GM20431 (cell line): ENCODE data around the gene VEGFA.
"Not testable (repeated sequence)": the region's sequence is repeated elsewhere in the genome, so short reads cannot be mapped to it uniquely, and the experiment has no call there.

Source experiments
- in situ Hi-C: fragments of 300-500 bp; cut with MseI, MboI; formaldehyde crosslinking; loops from one replicate; pipeline ENCODE4 v1.15.0; 2020; ENCODE audit warnings: low sequenced_read_pairs; ENCODE audit not compliant: unreplicated experiment

Gene VEGFA

DNA sequence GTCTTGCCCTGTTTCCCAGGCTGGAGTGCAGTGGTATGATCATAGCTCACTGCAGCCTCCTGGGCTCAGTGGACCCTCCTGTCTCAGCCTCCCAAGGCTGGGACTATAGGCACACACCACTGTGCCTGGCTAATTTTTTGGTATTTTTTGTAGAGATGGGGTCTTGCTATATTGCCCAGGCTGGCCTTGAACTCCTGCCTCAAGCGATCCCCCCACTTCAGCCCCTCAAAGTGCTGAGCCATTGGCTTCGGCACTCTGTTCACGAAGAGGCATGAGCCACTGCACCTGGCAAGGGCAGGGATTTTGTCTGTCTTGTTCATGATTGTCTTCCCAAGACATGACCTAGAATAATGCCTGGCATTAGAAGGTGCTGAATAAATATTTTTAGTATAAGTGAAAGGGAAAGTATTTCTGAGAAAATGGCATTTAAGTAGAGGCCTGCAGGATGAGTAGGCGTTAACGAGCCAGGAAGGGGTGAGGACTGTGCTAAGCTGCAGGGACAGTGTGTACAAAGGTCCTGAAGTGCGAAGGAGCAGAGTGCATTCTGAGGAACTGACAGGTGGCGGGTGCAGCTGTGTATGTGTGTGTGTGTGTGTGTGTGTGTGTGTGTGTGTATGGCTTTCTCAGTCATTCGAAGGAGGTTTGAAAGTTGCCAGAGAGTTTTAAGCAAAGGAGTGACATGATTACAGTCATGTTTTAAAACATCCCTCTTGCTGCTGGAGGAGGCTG is 43.0 kb downstream of the VEGFA start:
- in situ Hi-C loops, result no loop called here

DNA sequence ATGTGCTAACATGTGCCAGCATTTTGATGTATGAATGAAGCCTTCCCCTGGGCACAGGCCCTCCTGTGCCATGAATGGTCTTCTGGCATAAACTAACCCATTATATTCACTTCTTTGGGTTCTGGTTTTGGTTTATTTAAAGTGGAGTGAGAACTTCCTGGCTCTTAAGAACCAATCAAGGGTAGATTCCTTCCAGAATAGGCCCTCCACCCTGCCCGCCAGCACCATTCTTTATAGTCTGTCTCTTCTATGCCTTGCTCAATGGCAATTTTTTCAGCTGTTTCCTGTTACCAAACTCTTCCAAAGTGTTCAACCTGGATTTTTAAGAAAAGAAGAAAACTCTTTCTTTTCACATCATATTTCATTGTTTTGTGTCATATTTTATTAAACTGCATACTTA is 44.1 kb downstream of the VEGFA start:
- in situ Hi-C loops, result no loop called here

DNA sequence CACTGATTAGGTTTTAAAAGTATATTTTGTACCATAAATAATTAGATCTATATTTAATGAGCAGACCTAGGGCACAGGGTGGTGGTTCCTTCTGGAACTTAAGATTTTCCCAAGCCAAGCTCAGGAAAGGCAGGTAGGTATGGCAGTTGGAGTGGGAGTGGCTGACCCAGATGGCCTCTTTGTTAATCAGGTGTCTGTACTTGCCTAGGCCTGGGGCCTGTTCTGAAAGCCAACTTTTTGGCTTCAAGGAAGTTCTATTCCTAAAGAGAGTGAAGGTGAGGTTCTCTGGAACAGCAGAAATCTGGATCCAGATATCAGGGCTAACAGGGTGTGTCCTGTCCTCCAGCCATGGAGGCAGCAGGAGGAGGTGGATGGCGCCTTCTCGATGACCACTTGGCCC is 44.9 kb downstream of the VEGFA start:
- in situ Hi-C loops, result no loop called here

DNA sequence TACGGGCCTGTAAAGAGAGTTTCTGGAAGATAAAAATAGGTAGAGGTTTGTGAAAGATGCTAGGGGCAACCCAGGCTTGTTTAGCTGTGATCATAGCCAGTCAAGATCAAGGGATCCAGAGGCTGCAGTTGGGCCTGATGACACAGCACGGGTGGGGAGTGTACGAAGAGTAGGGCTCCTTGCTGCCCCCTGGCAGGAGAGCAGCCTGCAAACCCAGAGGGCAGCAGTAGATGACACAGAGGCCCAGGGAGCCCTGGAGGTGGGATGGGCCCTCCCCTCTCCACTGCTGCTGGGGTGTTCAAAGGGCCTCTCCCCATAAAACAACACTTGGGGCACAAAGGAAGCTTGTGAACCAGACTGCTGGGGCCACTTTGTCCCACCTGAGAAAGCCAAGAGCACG is 47.2 kb downstream of the VEGFA start:
- in situ Hi-C loops, result no loop called here

DNA sequence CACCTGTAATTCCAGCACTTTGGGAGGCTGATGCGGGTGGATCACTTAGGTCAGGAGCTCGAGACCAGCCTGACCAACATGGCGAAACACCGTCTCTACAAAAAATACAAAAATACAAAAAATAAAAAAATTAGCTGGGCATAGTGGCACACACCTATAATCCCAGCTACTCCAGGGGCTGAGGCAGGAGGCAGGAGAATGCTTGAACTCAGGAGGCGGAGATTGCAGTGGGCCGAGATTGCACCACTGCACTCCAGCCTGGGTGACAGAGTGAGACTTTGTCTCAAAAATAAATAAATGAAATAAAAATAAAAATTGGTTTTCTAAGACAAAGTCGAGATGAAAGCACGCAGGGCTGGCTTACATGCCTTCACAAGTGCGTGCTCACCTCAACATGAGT is 49.0 kb downstream of the VEGFA start:
- in situ Hi-C loops, result not testable (repeated sequence)

DNA sequence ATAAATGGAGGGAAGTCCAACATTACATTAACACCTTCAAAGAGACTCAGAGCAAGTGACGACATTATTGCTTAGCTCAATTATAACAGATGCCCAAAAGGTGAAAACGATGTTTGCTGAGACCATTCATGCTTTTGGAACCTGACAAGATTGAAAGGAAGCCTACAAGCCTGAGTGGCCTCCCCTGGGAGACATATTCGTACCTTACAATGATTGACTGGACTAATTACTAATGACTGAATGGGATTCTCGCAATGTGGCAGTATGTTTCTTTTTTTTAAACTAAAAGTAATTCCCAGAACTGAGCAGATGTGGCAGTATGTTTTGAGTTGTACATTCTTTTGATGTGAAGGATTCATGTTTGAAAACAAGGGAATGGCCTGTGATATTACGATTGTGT is 49.9 kb downstream of the VEGFA start:
- in situ Hi-C loops, result no loop called here

DNA sequence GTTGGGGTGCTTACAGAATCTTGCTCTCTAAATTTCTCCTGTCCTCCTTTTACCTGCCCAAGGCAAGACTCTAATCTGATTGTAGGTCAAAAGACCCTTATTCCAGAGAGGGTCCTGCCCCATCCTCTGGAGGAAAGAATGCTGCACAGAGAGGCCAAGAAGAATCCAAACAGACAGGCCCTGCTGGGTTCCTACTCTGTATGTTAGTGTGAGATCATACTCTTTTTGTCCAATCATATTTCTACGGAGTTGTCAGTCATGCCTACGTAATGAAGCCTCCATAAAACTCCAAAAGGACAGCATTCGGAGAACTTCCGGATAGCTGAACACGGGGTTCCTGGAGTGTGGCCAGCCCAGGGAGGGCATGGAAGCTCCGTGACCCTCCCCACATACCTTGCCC is 50.5 kb downstream of the VEGFA start:
- in situ Hi-C loops, result no loop called here

DNA sequence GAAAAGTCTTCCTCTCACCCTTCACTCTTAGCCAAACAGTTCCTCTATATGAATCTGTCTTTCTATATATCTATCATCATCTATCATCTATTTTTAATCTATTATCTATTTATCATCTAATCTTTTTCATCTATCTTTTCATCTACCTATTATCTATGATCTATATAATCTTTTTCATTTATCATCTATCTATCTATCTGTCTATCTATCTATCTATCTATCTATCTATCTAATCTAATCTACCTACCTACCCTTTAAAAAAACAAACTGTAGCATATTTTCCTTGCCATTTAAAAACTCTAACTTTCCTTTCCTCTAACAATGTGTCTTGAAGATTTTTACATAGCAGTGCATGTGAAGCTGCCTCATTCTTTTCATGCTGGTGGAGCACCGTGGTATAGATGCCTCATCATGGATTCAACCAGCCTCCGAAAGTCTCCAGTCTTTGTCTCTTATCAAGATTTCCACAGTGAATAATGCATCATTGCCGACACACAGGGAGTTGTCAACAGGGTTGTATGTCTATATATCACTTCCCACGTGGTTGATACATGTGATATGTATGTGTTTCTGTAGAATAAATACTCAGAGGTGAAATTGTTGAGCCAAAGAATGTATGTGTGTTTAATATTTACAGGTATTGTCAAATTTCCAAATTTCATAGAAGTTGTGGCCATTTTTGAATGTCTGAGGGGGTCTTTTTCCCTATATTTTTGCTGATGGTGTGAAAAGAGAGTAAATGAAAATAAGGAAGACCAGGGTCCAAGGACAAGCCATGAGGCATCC is 51.3 kb downstream of the VEGFA start:
- in situ Hi-C loops, result no loop called here

DNA sequence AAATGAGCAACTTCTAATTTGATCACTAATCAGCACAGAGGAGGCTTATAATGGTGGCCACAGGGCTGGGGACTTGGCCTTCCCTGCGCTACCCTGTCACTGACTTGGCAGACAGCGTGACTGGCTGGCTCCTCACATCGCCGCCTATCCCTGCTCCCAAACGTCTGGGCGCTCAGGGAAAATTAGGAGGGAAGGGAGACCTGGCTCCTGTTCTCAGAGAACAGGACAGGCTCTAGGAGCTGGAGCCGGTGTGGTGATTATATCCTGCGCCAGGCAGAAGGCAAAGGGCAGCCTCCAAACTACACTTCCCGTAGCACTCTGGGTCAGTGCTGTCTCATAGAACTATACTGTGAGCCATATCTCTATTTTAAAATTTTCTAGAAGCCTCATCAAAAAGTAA is 53.4 kb downstream of the VEGFA start:
- in situ Hi-C loops, result no loop called here

DNA sequence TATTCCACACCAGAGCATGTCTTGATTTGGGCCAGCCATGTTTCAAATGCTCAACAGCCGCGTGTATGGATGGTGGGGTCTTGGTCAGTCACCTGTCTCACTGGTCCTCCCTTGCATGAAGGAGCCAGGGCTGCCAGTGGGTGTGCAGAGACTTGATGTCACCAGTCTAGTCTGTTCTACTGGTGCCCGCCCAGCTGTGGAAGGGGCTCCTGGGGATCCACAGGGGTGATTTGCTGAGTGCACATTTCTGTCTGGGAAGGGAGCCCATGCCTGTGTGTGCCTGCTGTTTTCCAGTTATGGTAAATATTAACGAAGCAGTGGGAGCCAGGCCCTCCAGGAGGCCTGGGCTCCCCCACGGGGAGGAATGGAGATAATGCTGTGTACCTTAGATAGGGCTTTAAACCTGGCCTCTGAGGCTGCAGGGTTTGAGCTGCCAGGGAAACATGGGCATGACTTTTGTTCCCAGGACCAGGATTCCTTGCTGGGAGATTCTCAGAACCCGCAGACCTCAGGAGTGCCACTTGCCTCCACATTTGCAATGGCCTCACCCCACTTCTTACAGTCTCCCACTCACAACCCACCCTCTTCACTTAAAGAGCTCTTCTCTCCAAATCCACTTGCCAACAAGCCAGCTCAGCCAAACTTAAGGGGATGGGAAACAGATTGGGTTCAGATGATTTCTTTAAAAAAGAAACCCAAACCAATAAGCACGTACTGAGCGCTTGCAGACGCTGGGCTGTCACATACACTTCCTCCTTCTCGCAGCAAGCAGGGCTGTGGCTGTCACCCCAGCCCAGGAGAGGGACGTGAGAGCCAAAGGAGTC is 54.1 kb downstream of the VEGFA start:
- in situ Hi-C loops, result no loop called here

DNA sequence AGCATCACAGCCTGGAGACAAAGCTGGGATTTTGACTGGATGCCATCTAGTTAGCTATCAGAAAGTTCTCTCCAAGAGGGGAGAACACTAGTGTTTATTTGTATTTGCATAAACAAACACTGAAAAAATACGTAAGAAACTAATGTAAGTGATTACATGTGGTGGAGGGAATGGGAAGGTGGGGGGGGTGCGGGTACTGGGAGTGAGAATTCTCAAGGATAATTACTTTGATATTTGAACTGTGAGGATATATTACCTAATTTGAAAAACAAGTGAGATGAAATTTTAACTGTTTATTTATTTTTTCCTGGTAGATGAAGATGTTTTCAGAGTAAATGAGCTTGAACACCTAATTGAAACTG is 54.7 kb downstream of the VEGFA start:
- in situ Hi-C loops, result no loop called here

DNA sequence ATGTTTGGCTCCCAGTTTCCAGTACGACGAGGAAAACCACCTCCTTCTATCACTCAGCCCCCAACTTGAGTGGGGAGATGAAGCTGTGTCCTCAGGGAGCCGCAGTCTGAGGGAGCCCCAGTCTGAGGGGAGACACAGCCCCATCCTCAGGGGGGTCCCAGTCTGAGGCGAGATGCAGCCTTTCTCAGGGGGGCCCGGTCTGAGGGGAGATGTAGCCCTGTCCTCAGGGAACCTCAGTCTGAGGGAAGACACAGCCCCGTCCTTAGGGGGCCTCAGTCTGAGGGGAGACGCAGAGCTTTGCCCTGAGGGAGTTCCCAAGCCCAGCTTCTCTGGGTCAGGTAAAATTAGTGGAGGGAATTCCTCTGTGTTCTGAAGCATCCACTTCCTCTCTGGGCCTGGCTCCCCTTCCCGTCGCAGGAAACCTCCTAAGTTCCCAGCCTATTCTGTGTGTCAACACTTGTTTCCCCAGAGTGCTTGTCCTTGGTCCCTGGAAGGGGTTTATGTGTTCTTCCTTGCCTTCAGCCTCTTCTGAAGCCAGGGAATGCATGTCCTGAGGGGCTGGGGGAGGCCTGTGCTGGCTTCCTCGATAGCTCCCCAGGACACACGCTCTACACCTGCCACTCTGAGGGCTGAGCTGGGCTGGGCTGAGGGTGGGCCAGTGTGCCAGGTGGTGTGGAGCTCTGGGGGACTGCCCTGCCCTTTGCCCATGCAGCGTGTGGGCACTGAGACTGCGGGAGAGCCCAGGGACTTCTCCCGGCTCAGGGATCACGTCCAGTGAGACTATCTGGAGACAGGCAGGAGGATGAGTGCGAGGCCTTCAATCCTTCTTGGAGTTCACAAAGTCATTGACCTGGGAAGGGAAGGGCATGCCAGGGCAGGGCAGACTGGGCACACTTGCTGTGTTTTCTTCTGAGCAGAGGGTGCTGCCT is 55.4 kb downstream of the VEGFA start:
- in situ Hi-C loops, result no loop called here

DNA sequence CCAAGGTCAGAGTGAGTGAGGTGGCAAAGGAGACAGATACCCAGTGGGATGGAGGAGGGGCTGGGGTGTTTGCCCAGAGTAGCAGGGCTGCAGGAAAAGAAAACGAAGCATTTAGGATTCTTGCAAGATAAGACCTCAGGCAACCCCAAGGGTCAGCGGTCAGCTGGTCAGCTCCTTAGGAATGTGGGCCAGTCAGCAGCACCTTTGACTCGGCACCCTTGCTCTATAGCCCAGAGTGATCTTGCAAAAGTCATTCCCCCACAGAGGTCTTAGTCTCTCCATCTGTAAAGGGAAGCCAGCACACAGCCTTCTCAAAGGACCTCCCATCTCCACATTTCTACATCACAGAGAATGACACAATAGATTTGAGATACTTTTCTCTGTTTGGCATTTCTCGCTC is 56.7 kb downstream of the VEGFA start:
- in situ Hi-C loops, result no loop called here

DNA sequence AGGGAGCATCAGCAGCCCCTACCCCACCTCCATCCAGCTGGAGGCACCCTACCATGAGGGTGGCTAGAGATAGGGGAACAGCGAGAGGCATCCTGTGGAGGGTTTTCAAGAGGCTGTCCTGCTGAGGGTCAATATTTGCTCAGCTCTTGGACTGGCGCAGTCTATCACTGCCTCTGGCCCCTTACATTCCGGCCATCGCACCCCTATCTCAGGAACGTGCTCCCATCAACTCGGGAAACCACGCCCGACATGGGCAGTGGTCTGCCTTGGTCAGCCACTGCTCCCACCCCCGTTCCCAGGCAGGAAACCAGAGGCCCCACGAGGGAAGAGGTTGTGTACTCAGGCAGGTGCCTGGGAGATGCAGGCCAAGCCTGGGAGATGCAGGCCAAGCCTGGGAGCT is 57.9 kb downstream of the VEGFA start:
- in situ Hi-C loops, result no loop called here

DNA sequence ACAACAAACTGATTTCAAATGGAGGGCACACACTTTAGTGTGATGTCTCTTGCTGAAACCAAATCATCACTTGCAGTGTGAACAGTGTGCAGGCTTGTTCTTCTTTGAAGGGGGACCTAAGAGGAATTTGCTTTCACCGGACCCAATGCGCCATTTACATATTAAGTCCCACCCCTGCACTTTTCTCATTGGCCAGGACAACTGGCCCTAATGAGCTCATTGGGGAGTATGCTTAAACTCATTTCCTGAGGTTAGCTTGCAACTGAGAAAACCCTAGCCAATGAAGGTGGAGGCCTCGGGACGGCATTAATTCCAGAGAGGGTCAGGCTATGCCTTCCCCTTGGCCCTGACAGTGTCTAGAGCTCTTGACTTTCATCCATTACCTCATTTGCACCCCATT is 58.7 kb downstream of the VEGFA start:
- in situ Hi-C loops, result no loop called here

DNA sequence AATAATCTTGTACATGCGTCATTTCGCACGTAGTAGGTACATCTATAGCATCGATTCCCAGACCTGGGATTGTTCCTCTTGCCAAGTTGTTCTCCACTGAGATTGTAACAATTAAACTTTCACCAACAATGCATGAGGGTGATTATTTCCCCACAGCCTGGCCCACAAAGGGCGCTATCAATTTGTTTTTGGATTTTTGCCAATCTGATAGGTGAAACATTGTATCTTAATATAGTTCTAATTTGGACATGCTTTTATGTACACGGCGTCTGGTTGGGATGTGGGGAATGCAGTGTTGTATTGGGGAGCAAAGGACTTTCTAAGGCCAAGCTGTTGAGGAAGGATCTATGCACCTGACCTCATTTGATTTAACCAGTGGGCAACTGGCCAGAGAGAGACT is 59.5 kb downstream of the VEGFA start:
- in situ Hi-C loops, result no loop called here

DNA sequence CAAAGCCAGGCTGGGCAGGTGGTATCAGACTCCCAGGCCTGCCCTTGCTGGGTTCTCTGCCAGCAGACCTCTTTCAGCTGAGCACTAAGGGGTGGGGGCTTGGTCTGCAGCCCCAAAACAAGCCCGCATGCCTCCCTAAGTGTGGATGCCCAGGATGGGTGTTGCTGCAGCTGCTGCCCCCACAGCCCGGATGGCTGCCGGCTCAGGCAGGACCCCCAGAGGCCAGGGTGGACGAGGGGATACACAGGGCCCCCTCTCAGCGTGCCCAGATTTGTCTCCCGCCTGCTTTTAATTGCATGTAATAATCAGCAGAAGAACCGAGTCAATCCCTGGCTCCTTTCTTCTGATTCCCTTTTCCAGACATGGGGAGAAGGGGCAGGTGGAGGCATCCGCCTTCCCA is 60.8 kb downstream of the VEGFA start:
- in situ Hi-C loops, result no loop called here

DNA sequence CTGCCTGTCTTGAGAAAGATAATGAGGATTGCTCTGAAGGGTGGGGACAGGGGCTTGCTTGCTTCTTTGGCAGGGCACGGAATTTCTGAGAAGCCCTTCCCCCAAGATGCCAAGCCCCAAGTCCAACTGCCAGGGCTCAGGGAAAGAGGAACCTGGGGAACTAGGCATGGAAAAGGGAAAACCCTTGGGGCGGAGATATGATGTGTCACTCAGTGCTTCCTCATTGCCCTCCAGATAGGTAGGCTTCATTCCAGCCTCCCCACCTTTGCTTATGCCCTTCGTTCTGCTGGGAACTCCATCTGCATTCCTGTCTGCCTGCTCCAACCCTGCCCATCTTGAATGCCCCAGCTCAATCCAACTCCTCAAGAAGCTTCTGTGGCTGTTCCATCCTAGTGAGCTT is 61.2 kb downstream of the VEGFA start:
- in situ Hi-C loops, result no loop called here

DNA sequence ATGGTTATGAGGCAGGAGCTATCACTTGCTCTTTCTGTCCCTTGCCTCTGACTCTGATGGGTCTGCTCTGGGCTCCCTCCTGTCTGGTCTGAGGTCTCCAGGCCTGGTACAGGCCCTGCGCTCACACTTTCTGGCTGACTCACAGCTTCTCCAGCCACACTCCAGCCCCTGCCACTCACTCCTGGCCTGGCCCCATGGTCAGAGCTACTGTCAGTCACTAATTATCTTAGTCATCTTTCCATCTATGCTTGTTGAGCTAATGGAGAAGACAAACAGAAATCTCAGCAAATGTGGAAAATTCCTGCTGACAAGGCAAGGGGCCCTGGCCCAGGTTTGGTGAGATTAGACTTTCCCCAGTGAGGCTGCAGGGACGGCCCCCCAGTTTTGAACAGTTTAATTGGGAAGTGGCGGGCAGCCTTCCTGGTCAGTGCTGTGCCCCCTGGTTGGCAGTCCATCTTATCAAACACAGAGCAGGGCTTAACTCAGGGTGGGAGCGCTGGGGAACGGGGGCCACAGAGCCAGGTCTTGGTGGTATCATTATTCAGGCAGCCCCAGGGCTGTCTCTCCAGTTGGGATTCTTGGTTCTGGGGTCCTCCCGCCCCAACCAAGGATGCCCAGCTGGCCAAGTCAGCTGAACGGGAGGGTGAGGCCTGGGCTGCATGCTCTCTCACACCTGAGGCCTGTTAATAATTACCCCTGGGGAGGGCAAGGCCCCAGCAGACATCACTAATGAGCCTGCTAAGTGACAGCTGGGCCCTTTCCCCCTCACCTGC is 63.4 kb downstream of the VEGFA start:
- in situ Hi-C loops, result no loop called here
